T-cell (primary cell): ENCODE data around the gene BICD1. TPM values are rescaled to one million over a fixed set of nuclear protein-coding genes. Genes with fewer than 3 reads are reported as not detected.

Source experiments
- ATAC-seq, 4 experiments: fragments of 200-7000 bp in 3 of 4; fragments of 150-1000 bp in 1 of 4; cut with Tn5 transposase; replicated peaks in 1 of 4; 1 replicate in 3 of 4; 2 replicates in 1 of 4; pipeline ENCODE4 v1.10.0; 2021; ENCODE audit warnings: moderate library complexity in 3 of 4, mild to moderate bottlenecking in 2 of 4, moderate number of reproducible peaks in 1 of 4
- CTCF ChIA-PET, 2 donors: fragments of 300-600 bp; sonication (Branson Sonifier 250); formaldehyde crosslinking; loops; one replicate each; lab custom pipeline; 2022; ENCODE audit warnings: antibody characterized with exemption in 2 of 2; lab: Charles Lee
- POLR2A ChIA-PET, 2 donors: fragments of 300-600 bp; sonication (Branson Sonifier 250); formaldehyde crosslinking; loops; one replicate each; lab custom pipeline; 2022; ENCODE audit warnings: antibody characterized with exemption in 2 of 2; lab: Charles Lee
- DNase-seq, 35 experiments: peaks; one replicate each; pipeline versions ENCODE4 v3.0.0 to v3.0.0-alpha.2; 2013 to 2023
- H3K27ac ChIP-seq: one replicate; pipeline ENCODE4 v1.5.1; 2013; ENCODE audit warnings: low read length
- H3K27me3 ChIP-seq, 2 experiments: replicated peaks in 1 of 2; 1 replicate in 1 of 2; 2 replicates in 1 of 2; pipeline versions ENCODE4 v1.6.1 to v1.7.0; 2013; ENCODE audit warnings: low read length in 1 of 2, mixed read lengths in 1 of 2; ENCODE audit not compliant: control insufficient read depth in 2 of 2, insufficient read depth in 2 of 2; ENCODE audit errors: extremely low read depth in 1 of 2
- H3K36me3 ChIP-seq, 2 donors: 1 replicate in 1 of 2; 2 replicates in 1 of 2; pipeline versions ENCODE4 v1.6.1 to v1.7.0; 2013; ENCODE audit warnings: low read length in 1 of 2; ENCODE audit not compliant: control insufficient read depth in 2 of 2, insufficient read depth in 1 of 2; ENCODE audit errors: extremely low read depth in 1 of 2
- H3K4me1 ChIP-seq, 2 experiments: 1 replicate in 1 of 2; 2 replicates in 1 of 2; pipeline versions ENCODE4 v1.6.1 to v1.7.0; 2013; ENCODE audit warnings: low read length in 2 of 2, mixed read lengths in 1 of 2; ENCODE audit not compliant: insufficient read depth in 2 of 2, control insufficient read depth in 1 of 2; ENCODE audit errors: extremely low read depth in 1 of 2
- H3K4me3 ChIP-seq, 2 donors: 1 replicate in 1 of 2; 2 replicates in 1 of 2; pipeline versions ENCODE4 v1.5.1 to v1.7.0; 2013; ENCODE audit warnings: mild to moderate bottlenecking in 2 of 2, low read length in 1 of 2, moderate library complexity in 1 of 2; ENCODE audit not compliant: control insufficient read depth in 1 of 2; ENCODE audit errors: extremely low read depth in 1 of 2
- H3K9me3 ChIP-seq: 2 replicates; pipeline ENCODE4 v1.7.0; 2013
- H3K27ac Mint-ChIP-seq, 2 donors: one replicate each; pipeline ENCODE4 v1.8.0; 2020 to 2021; ENCODE audit warnings: mild to moderate bottlenecking in 2 of 2, mixed read lengths in 2 of 2
- H3K27me3 Mint-ChIP-seq, 2 donors: one replicate each; pipeline ENCODE4 v1.8.0; 2021 to 2022; ENCODE audit warnings: mixed read lengths in 2 of 2
- H3K36me3 Mint-ChIP-seq: one replicate; pipeline ENCODE4 v1.8.0; 2021; ENCODE audit warnings: mixed read lengths
- H3K4me1 Mint-ChIP-seq, 3 donors: one replicate each; pipeline ENCODE4 v1.8.0; 2020 to 2022; ENCODE audit warnings: mixed read lengths in 3 of 3, mild to moderate bottlenecking in 1 of 3
- H3K4me3 Mint-ChIP-seq, 3 donors: one replicate each; pipeline ENCODE4 v1.8.0; 2020 to 2022; ENCODE audit warnings: mild to moderate bottlenecking in 3 of 3, mixed read lengths in 3 of 3, moderate library complexity in 3 of 3
- H3K9me3 Mint-ChIP-seq, 3 donors: one replicate each; pipeline ENCODE4 v1.8.0; 2020 to 2022; ENCODE audit warnings: mixed read lengths in 3 of 3
- WGBS: methylation state at CpG from one replicate; pipeline ENCODE4 v1.1.5; 2013; ENCODE audit warnings: missing lambda C conversion rate; ENCODE audit not compliant: insufficient coverage; 5-methylcytosine and 5-hydroxymethylcytosine counted together
- total RNA-seq, 35 experiments: library from RNA in 6 of 35; stranded (reverse) in 6 of 35; fragments of 120-200 nt in 1 of 35; gene quantifications; one replicate each; pipeline versions ENCODE4 v1.2.1 to v1.2.4 and lab custom pipeline; 2013 to 2026

BICD1 gene
- total RNA-seq, 5 donors from 2014 or later (not counting 1 experiment from before 2014, with no cell fraction given), result 17.2 to 19.6 (median 19.1) TPM

GRCh38 chr12:32110942-32111341 is 4.3 kb downstream of the BICD1 start:
- H3K36me3 ChIP-seq, result no peaks in the 10 kb centered on the region
- H3K9me3 ChIP-seq, result no peaks in the 10 kb centered on the region
- ATAC-seq (no peak), DNase-seq (no peak)
- Mint-ChIP-seq H3K36me3 (peaks cover 10% of the 10 kb centered on the region), H3K27ac (no peak overlapping the region), H3K4me3 (no peak overlapping the region), H3K27me3 (no peaks in the 10 kb centered on the region), H3K9me3 (no peaks in the 10 kb centered on the region), H3K4me1 (peaks cover 33 to 38% (median 33%) of the 10 kb centered on the region in 3 donors)
- no peaks in the 10 kb centered on the region for H3K27me3 ChIP-seq
- 80% methylated on average over 1 of the region's 2 CpGs for WGBS
- POLR2A ChIA-PET, result no interaction called here
- CTCF ChIA-PET, result interaction anchor here in 1 of 2 donors (0.6 kb wide), 1 partner anchor 330 kb away, joined by 5 read pairs; no protein-coding TSS in a partner anchor
- no peak overlapping the region for H3K27ac ChIP-seq
- H3K4me1 ChIP-seq, result peaks cover 13 to 20% of the 10 kb centered on the region in 2 experiments
- no peak overlapping the region for H3K4me3 ChIP-seq

- DNase-seq, result no peak
- no peaks in the 10 kb centered on the region for H3K4me1 ChIP-seq
- peaks cover 11 to 15% (median 12%) of the 10 kb centered on the region in 3 donors for H3K4me1 Mint-ChIP-seq
- no peak for ATAC-seq
- no peak overlapping the region for H3K27ac ChIP-seq
- no peaks in the 10 kb centered on the region for H3K36me3 ChIP-seq
- H3K36me3 Mint-ChIP-seq, result peaks cover 18% of the 10 kb centered on the region
- H3K4me3 ChIP-seq, result no peak overlapping the region
- H3K27me3 ChIP-seq, result no peaks in the 10 kb centered on the region
- 87% methylated on average over 4 of the region's 6 CpGs for WGBS
- H3K27me3 Mint-ChIP-seq, result no peaks in the 10 kb centered on the region
- H3K27ac Mint-ChIP-seq, result no peak overlapping the region
- no peak overlapping the region for H3K4me3 Mint-ChIP-seq
- H3K9me3 Mint-ChIP-seq, result no peaks in the 10 kb centered on the region
- POLR2A ChIA-PET, result no interaction called here
- CTCF ChIA-PET, result interaction anchor here (0.6 to 1.2 kb wide), 2 partner anchors 9 to 32 kb away, joined by 3 read pairs; partner anchors contain the start of gene BICD1 (in 1 of the 2)
- H3K9me3 ChIP-seq, result no peaks in the 10 kb centered on the region
Measured at GRCh38 chr12:32115404-32116104, 8.9 kb downstream of the BICD1 start.

- CTCF ChIA-PET, result interaction anchor here in 1 of 2 donors (1.0 kb wide), 1 partner anchor 192 kb away, joined by 3 read pairs; no protein-coding TSS in a partner anchor
- H3K27me3 Mint-ChIP-seq, result no peaks in the 10 kb centered on the region
Measured at GRCh38 chr12:32116897-32117296, 10.2 kb downstream of the BICD1 start.

GRCh38 chr12:32117316-32117715 is 10.7 kb downstream of the BICD1 start:
- Histone ChIP-seq H3K4me1 (no peaks in the 10 kb centered on the region), H3K27me3 (no peaks in the 10 kb centered on the region), H3K36me3 (no peaks in the 10 kb centered on the region), H3K27ac (no peak overlapping the region), H3K9me3 (no peaks in the 10 kb centered on the region), H3K4me3 (no peak overlapping the region)
- Mint-ChIP-seq H3K27me3 (no peaks in the 10 kb centered on the region), H3K36me3 (peaks cover 15% of the 10 kb centered on the region), H3K4me3 (no peak overlapping the region), H3K27ac (no peak overlapping the region), H3K4me1 (peaks cover 11 to 16% (median 13%) of the 10 kb centered on the region in 3 donors), H3K9me3 (no peaks in the 10 kb centered on the region)
- ATAC-seq (no peak), DNase-seq (no peak)
- ChIA-PET CTCF (interaction anchor here in 1 of 2 donors (1.0 kb wide), 1 partner anchor 192 kb away, joined by 3 read pairs; no protein-coding TSS in a partner anchor), POLR2A (no interaction called here)
- no CpG with 5 or more reads among the region's 3 CpGs for WGBS

More at GRCh38 chr12:32116897-32117296, 10.2 kb downstream of the BICD1 start:
- DNase-seq (no peak), ATAC-seq (no peak)
- POLR2A ChIA-PET, result no interaction called here
- Mint-ChIP-seq H3K4me1 (peaks cover 11 to 16% (median 13%) of the 10 kb centered on the region in 3 donors), H3K9me3 (no peaks in the 10 kb centered on the region), H3K27ac (no peak overlapping the region), H3K36me3 (peaks cover 19% of the 10 kb centered on the region), H3K4me3 (no peak overlapping the region)
- Histone ChIP-seq H3K4me3 (no peak overlapping the region), H3K27me3 (no peaks in the 10 kb centered on the region), H3K27ac (no peak overlapping the region), H3K36me3 (no peaks in the 10 kb centered on the region), H3K4me1 (no peaks in the 10 kb centered on the region), H3K9me3 (no peaks in the 10 kb centered on the region)
- WGBS, result no CpG with 5 or more reads among the region's 3 CpGs

GRCh38 chr12:32118806-32119205 is 12.2 kb downstream of the BICD1 start:
- H3K27ac Mint-ChIP-seq, result no peak overlapping the region

DNA sequence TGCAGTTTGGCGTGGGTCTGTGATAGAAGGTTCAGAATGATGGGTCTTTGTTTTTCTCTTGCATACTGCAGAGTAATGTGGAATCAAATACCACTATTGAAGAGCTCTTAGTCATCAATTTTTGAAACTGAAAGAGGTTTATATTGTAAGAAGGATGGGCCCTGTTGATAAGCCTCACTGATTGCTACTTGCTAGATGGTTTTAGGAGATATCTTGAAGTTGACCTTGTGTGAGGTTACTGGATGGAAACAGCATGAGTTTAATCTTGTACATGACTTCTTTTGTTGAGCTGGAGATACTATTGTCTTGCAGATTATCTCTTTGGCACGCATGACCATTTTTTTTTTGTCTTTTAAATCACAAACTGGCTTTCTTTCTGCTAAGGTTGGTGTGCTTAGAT is 13.8 kb downstream of the BICD1 start:
- Histone ChIP-seq H3K36me3 (no peaks in the 10 kb centered on the region), H3K27ac (no peak overlapping the region), H3K4me1 (no peaks in the 10 kb centered on the region), H3K27me3 (no peaks in the 10 kb centered on the region), H3K4me3 (no peak overlapping the region), H3K9me3 (no peaks in the 10 kb centered on the region)
- ATAC-seq, result no peak
- peak overlapping the region in 1 of 2 donors; percentile 53 for H3K27ac Mint-ChIP-seq
- no peak overlapping the region for H3K4me3 Mint-ChIP-seq
- H3K27me3 Mint-ChIP-seq, result no peaks in the 10 kb centered on the region
- DNase-seq, result no peak
- WGBS, result 83% methylated on average over 1 of the region's 2 CpGs
- H3K4me1 Mint-ChIP-seq, result peaks cover 5 to 16% (median 11%) of the 10 kb centered on the region in 3 donors
- ChIA-PET CTCF (interaction anchor here in 1 of 2 donors (0.6 kb wide), 1 partner anchor 50 kb away, joined by 3 read pairs; no protein-coding TSS in a partner anchor), POLR2A (interaction anchor here (0.5 to 0.6 kb wide), 3 partner anchors 147 to 642 kb away, joined by 3 to 5 read pairs (median 3); no protein-coding TSS in a partner anchor)
- H3K36me3 Mint-ChIP-seq, result peaks cover 13% of the 10 kb centered on the region
- H3K9me3 Mint-ChIP-seq, result no peaks in the 10 kb centered on the region

More at GRCh38 chr12:32118806-32119205, 12.2 kb downstream of the BICD1 start:
- no peaks in the 10 kb centered on the region for H3K27me3 Mint-ChIP-seq
- WGBS, result 95% methylated on average over 3 of the region's 5 CpGs
- no peak for DNase-seq
- no peaks in the 10 kb centered on the region for H3K27me3 ChIP-seq
- H3K4me1 ChIP-seq, result no peaks in the 10 kb centered on the region
- H3K36me3 ChIP-seq, result no peaks in the 10 kb centered on the region
- H3K36me3 Mint-ChIP-seq, result peaks cover 13% of the 10 kb centered on the region
- ChIA-PET POLR2A (no interaction called here), CTCF (no interaction called here)
- no peak overlapping the region for H3K4me3 Mint-ChIP-seq
- peaks cover 5 to 16% (median 10%) of the 10 kb centered on the region in 3 donors for H3K4me1 Mint-ChIP-seq
- H3K9me3 Mint-ChIP-seq, result no peaks in the 10 kb centered on the region
- no peak overlapping the region for H3K4me3 ChIP-seq
- no peak overlapping the region for H3K27ac ChIP-seq
- no peak for ATAC-seq
- H3K9me3 ChIP-seq, result no peaks in the 10 kb centered on the region
